Pulmonary artery endothelial cell (primary cell): Measurements from ENCODE around the gene ZNF605. TPM values are rescaled to one million over a fixed set of nuclear protein-coding genes. Genes with fewer than 3 reads are reported as not detected.
"Not testable (repeated sequence)": the region's sequence is repeated elsewhere in the genome, so short reads cannot be mapped to it uniquely, and the experiment has no call there.

Source experiments
- DNase-seq: peaks from one replicate; pipeline ENCODE4 v3.0.0-alpha.2; 2011; ENCODE audit warnings: low read depth, low spot score
- total RNA-seq: library from RNA; depleted of rRNA; stranded (reverse); fragments of >200 nt; gene quantifications from 2 replicates; pipeline ENCODE4 v1.2.3, GENCODE V29; 2014

ZNF605 gene
- 4.7 and 6.3 TPM in 2 replicates for total RNA-seq

DNA sequence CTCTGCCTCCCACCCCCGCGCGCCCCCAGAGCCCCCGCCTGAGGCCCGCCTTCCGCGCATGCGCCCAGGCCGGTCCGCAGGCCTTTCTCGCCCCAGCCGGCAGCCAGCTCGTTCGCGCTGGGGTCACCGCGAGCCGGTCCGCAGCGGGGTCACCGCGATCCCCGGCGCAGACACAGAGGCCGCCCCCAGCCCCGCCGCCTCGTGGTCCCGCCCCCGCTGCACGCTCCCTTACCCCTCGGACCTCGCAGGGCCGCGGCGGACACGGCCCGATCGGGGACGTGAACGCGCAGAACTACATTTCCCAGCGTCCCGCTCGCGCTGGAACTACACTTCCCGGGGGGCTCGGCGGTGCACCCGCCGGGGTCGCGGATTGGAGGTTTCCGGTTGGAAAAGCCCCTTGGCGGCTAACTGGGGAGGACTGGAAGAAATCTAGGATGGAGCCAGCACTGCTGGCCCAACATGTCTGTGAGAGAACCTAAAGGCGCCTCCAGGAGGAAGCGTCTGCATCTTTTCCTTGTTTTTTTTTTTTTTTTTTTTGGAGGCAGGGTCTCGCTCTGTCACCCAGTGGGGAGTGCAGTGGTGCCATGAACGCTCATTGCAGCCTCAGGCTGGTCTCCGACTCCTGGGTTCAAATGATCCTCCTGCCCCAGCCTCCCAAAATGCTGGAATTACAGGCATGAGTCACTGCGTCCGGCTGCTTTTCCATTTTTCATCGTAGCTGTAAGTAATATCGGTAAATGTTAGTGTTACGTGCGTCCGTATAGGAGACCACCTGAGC is at the start of gene ZNF605:
TSS of gene ZNF605 (minus strand) at position 296 of the 778 bp plus-strand sequence. CDS start 10,671 bp downstream, outside the sequence.
- peak; percentile 66 for DNase-seq

DNA sequence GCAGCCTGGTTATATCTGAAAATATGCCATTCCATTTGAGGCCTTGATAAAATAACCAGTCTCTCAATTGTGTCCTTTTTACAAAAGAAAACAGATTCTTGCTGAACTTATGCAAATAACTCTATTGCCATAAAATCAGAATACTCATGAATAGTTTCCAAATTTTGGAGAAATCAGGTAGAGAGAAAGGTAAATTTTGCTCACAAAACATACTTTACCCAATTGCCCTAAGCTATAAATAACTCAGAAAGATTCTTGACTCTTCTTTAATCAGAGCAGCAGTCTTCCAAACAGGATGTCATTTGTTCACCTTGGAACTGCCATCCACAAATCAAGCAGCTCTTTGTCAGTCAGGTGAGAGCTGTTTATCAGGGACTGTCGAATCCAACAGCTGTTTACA is 42.6 kb upstream of the ZNF605 start:
- no peak for DNase-seq

DNA sequence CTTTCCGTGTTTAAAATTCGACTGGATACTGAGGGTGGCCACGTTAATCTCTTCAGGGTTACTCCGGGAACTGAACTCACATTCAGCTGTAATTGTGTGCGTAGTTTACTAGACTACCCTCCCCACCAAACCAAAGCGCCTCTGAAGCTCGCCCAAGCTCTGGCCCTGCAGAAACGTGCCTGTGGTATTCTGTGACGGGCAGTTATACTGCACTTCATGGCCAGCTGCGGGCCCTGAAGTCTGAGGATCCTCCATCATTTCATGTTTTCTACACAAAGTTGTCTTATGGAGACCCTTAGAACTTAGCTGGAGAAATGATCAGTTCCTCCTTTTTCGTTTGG is 30.7 kb upstream of the ZNF605 start:
- DNase-seq, result no peak

DNA sequence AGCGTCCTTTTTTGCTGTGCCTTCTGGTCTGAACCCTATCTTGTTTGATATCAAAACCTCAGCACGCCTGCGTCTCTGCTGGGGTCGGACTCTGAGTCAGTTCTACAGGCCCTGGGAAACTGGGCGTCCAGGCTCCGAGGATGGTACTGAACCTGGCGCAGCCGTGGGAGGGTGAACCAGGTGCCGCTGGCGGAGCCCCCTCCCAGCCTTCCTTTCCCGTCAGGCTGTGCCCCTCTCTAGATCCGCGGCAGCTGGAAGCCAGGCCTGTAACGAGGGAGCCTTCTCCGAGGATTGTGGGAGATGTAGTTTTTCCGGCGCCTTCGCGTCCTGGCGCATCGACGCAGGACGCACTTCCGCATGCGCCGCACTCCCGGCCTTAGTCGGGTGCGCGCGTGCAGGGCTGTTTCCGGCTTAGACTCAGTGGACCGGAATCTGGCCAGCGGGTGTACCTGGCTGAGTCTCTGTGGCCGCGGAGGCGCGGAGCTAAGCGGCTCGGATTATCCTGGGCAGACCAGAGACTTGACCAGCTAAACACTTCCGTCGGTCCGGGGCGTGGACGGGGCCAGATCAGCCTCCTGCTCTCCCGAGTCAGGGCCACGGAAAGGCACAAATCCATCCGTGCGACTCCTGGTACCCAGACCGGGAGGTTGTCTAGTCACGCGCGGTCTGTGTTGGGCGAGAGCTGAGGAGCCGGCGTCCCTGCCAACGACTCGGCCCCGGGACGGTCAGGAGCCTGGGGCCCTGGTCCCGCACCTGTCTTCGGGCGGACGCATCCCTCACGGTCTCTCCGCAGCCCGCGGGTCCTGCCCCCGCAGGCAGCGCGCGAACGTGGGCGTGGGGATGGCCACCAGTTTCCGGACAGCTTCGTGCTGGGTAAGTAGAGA is 30.1 kb upstream of the ZNF605 start, which contains the start of gene ZNF26:
TSS of gene ZNF26 (plus strand) at position 367 of the 884 bp plus-strand sequence. CDS start at position 841, 474 bp downstream.
- peak; percentile 60 for DNase-seq

DNA sequence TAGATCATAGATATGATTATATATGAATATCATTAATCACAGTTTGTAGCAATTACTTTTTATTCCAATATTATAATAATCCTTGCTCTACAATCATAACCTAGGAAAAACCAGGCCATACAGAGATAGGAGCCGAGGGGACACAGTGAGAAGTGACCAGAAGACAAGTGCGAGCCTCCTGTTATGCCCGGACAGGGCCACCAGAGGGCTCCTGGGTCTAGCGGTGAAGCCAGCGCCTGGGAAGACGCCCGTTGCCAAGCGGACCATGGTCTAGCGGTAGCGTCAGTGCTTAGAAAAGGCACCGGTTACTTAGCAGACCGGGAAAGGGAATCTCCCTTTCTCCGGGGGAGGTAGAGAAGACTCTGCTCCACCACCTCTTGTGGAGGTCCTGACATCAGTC is 20.8 kb upstream of the ZNF605 start:
- not testable (repeated sequence) for DNase-seq

DNA sequence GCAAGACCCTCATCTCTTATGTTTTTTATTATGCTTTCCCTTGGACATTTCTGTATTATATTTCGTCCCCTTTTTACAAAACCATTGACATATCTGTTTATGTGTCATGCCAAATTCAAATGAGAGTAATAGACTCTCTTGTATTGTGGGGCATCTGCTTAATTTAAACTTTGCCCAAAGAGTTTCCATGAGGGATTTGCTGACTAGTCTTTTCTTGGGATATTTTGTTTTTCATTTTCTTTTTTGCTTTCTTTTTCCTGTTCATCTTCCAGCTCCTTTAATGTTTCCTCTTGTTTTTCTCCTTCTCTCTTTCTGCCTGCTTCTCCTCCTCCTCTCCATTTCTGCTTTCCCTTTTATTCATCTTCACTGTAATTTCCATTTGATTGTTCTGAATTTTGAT is 16.3 kb upstream of the ZNF605 start:
- no peak for DNase-seq

DNA sequence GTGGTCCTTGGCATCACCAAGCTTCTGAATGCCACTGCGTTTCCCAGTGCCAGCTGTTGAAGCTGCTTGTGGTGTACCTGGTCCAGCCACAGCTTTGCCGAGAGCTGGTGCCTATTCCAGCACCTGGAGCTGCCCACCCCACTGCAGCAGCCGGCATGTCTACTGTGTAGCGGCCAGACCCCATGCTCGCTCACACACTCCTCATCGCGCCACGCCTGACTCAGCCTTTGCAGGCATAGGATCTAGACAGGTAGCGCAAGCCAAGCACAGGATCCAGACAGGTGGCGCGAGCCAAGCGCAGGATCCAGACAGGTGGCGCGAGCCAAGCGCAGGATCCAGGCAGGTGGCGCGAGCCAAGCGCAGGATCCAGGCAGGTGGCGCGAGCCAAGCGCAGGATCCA is 11.6 kb upstream of the ZNF605 start:
- DNase-seq, result no peak

DNA sequence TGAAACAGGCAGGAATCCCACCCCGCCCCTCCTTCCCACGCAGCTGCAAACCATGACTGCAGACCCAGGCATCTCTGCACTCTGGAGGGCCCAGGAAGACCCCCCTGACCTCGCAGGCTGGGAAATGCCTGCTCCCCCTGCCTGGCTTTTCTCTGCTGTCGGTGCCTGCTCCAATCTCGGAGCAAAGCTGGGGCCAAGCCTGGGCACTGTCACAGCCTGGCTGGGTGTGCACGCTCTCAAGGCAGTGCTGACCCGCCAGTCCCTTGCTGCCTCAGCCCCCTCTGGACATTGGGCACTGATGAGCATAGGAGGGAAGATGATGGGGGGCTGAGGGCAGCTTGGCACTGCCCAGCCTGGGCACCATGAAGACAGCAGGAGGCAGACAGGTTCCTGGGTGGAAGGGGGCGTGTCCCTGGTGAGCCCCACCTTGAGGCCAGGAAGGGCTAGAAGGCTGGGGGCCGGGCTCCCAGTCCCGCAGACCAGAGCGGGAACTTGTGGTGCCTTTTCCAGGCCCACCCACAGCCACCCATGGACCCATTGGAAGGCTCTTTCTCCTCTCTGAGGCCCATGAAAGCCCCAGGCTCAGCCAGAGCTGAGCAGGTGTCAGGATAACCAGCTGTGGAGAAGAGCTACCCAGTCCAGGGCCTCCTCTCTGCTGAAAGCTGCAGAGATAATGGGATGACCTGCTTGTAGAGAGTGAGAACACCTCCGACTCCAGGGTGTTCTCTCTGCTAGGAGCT is 10.7 kb upstream of the ZNF605 start:
- DNase-seq, result no peak

DNA sequence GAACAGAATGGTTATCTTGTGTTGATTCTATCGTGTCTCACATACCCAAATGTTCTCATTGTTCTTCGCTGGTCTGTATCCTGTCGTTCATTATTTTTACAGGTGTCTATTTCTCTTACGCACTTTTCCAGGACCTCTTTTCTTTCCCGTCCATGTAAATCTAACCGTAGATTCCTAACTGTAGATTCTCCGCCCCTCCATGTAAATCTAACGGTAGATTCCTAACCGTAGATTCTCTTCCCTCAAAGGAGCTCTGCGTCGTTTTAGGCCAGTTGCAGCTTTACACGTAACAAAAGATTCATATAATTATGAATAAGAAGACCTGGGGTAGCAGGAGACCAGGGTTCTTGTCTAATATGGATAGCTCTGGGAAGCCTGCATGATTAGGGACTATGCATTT is 9.7 kb upstream of the ZNF605 start:
- no peak for DNase-seq

DNA sequence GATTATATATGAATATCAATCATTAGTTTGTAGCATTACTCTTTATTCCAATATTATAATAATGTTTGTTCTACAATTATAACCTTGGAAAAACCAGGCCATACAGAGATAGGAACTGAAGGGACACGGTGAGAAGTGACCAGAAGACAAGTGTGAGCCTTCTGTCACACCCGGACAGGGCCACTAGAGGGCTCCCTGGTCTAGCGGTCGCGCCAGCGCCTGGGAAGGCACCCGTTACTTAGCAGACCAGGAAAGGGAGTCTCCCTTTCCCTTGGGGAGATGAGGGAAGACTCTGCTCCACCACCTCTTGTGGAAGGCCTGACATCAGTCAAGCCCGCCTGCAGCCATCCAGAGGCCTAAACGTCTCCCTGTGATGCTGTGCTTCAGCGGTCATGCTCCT is 7.8 kb upstream of the ZNF605 start:
- not testable (repeated sequence) for DNase-seq

DNA sequence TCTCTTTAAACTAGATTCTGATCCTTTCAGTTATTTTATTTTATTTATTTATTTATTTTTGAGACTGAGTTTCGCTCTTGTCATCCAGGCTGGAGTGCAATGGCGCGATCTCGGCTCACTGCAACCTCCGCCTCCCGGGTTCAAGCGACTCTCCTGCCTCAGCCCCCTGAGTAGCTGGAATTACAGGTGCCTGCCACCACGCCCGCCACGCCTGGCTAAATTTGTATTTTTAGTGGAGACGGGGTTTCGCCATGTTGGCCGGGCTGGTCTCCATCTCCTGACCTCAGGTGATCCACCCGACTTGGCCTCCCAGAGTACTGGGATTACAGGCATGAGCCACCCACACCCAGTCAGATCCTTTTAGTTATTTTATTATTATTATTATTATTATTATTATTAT is 5.7 kb upstream of the ZNF605 start:
- DNase-seq, result not testable (repeated sequence)

DNA sequence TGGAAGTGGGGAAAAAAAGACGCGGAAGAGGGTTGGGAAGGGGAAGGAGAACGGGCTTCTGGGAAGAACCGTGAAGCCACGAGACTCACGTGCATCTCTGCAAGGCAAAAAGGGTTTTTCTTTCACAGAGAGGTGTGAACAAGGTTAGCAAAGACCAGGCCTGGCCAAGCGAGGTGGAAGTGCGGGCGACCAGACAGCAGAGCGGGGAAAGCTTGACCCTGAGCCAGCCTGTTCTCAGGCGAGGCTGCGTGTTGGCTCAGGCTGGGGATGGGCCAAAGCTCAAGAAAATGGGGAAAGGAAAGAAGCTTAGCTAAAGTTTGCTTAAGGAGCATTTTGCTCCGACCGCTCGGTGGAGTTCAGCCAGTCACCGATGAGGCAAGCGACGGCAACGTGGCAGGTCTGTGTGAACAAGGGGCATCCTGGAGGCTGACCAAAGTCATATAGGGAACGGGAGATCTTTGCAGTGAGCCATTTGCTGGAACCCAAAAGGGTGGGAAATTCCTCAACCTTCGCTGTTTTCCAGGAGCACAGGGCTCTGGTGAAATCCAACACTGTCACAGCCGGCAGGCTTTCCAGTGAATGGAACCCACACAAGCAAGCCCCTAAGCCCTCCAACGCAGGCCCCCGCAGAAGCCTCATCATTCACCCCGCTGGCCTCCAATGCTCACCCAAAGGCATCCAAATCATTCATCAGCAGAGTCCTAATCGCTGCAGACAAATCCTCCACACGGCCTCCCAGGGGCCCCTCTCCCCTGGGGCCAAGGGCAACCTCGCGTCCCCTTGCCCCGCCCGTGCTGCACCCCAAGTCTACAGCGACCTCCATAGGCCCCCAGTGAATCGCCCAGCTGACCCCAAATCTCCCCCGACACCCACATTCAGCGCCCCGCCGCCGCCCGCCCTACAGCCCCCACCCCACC is 754 bp downstream of the ZNF605 start:
- no peak for DNase-seq

DNA sequence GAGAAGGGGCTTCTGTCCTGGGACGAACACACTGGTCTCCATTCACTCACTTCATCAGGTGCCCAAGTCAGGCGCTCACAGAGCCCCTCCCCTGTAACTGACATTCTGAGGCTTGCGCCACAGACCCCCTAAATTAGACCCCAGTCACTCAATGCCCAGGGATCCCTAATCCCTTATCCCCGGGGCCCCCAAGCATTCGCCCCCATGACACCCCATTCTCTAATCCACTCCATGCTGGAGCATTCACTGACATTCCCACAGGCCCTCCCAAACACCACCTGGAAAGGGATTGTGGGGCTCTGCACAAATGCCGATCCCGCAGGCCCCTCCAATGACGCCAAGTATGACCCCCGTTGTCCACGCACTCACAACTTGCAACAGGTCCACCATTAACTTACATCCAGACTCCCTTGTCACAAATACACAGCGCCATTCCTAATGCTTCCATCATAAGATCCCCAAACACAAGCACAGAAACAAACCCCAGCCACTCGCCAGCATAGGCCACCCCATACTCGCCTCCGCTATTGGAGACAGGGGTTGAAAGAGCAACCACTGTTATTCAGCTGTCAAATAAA is 1.5 kb downstream of the ZNF605 start:
- no peak for DNase-seq

DNA sequence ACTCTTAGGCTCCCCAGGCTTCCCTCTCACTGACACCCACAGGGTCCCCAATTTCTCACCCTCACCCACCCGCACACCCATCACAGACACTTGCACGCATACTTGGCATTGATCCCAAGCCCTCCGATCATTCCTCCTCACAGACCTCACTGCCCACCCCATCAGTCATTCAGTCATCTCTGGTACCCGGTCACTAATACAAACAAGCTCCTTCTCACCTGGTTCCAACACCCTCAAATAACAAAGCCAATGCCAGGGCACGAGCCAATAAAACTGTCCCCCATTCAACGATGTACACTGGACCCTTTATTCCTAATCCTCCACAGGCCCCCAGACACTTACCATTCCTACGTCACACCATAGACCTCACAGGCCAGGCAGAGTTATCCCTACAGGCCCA is 2.3 kb downstream of the ZNF605 start:
- DNase-seq, result no peak

DNA sequence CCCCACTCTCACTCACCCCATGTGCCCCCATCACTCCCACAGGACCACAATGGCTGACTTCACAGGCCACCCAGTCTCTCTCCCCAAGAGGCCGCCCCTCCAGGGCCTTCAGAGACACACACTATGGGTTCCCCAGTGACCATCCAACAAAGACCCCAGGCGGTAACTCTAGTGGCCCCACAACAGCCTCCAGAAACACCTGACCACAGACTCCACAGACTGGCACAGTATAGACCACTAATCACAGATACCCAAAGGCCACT is 3.0 kb downstream of the ZNF605 start:
- no peak for DNase-seq

DNA sequence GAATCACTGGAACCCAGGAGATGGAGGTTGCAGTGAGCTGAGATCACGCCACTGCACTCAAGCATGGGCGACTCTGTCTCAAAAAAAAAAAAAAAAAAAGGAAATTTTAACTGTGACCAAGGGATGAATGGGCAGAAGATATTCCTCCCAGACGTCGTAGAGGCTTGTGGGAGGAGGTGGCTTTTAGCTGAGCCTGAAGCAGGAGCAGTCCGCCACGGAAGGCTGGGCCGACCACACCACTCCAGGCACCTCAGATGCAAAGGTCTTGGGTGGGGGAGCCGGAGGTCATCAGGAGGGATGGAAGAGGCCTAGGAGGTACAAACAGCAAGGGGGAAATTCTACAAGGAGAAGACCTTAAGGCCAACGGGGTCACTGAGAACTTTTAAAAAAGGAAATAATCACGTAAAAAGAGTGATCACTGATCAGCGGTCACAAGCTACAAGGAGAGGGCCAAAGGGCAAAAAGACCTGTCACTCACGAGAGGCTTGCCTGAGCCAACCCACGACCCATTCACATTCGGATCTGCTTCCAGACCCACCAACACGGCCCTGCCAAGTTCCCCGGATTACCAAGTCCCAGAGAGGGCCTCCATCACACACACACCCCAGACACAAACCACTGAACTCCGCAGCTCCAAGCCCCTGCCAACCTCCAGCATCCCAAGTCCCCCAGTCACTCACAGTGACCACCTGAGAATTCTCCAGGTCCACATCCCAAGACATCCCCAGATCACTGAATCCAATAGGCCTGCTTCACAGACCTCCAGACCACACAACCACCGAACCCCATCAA is 3.5 kb downstream of the ZNF605 start:
- DNase-seq, result no peak

DNA sequence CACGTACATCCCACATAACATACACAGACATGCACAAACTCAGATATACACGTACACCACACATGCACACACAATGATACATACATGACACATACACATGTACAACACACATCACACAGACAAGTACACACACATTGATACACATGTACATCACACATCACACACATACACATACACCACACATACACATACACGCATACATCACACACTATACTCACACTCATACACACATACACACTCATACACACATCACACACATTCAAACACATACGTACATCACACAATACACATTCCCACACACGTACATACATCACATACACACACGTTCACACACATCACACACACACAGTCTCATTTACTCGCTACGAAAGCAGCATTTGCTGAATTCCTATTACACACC is 4.5 kb downstream of the ZNF605 start:
- DNase-seq, result no peak

DNA sequence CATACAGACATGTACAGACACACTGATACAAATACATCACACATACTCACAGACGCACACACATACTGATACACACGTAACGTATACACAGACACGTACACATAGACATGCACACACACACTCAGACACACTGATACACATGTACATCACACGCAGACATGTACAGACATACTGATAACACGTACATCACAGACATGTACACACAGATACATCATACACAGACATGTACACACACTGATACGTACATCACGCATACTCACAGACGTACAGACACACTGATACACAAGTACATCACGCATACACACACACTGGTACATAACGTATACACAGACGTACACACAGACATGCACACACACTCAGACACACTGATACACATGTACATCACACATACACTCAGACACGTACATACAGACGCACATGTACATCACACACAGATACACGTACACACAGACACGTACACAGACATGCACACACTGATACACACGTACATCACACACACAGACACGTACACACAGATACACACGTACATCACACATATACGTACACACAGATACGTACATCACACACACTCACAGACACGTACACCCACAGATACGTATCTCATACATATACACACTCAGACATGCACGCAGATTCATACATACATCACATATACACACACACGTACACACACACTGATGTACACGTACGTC is 5.1 kb downstream of the ZNF605 start:
- no peak for DNase-seq
